Immature natural killer cell (primary cell): ENCODE results near the gene DACT2. TPM values are rescaled to one million over a fixed set of nuclear protein-coding genes. Genes with fewer than 3 reads are reported as not detected.
A peak's percentile ranks its signal among the peaks of the same experiment; 100 is the strongest.

Experiments
- DNase-seq, 3 donors: peaks; one replicate each; pipeline ENCODE4 v3.0.0; 2022; ENCODE audit warnings: mixed read lengths in 1 of 3
- H3K27ac Mint-ChIP-seq, 6 donors: one replicate each; pipeline ENCODE4 v1.8.0; 2020; ENCODE audit warnings: mixed read lengths in 6 of 6, mild to moderate bottlenecking in 5 of 6, inconsistent platforms in 4 of 6, moderate library complexity in 3 of 6
- H3K27me3 Mint-ChIP-seq, 3 donors: one replicate each; pipeline ENCODE4 v1.8.0; 2020 to 2021; ENCODE audit warnings: low read depth in 3 of 3, mild to moderate bottlenecking in 3 of 3, mixed read lengths in 3 of 3, moderate library complexity in 3 of 3, inconsistent platforms in 1 of 3
- H3K36me3 Mint-ChIP-seq, 3 donors: one replicate each; pipeline ENCODE4 v1.8.0; 2020; ENCODE audit warnings: mixed read lengths in 3 of 3, inconsistent platforms in 2 of 3, mild to moderate bottlenecking in 2 of 3
- H3K4me1 Mint-ChIP-seq, 2 donors: one replicate each; pipeline ENCODE4 v1.8.0; 2020; ENCODE audit warnings: inconsistent platforms in 2 of 2, mild to moderate bottlenecking in 2 of 2, mixed read lengths in 2 of 2, moderate library complexity in 1 of 2
- H3K4me3 Mint-ChIP-seq, 5 donors: one replicate each; pipeline ENCODE4 v1.8.0; 2020; ENCODE audit warnings: mild to moderate bottlenecking in 5 of 5, mixed read lengths in 5 of 5, inconsistent platforms in 3 of 5, moderate library complexity in 3 of 5
- H3K9me3 Mint-ChIP-seq, 6 donors: one replicate each; pipeline ENCODE4 v1.8.0; 2020; ENCODE audit warnings: mild to moderate bottlenecking in 6 of 6, mixed read lengths in 6 of 6, inconsistent platforms in 4 of 6, moderate library complexity in 3 of 6
- polyA plus RNA-seq, 3 donors: library from polyadenylated mRNA; unstranded; fragments of 300-500 nt; fragmentation: Illumina TruSeq; gene quantifications; one replicate each; pipeline ENCODE4 v1.2.3, GENCODE V29; 2021

Gene DACT2
- polyA plus RNA-seq, 3 donors from 2014 or later: not detected

DNA sequence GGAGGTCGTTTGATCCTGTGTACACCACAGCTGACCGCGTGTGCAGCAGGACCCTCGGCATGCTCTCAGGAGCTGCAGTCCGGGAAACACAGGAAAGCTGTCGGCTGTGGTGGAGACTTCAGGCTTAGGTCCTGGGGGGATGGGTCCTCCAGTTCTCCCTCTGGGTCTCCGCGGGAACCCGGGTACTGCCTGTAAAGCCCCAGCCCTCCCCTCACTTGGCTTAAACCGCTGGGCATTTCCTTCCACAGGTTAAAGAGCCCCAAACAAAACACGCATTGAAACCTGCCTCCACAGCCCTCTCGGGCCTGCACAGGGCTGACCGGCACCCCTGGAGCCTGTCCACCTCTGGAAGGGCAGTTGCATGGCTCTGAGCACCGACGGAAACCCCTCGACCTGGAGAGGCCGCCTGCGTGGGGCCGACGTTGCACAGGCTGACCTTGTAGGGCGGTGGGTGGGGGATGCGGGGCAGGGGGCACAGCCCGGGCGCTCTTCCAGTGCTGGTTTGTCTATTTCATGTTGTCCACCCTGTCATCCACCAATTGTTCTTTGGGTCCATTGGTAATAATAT is 59.1 kb downstream of the DACT2 start:
- DNase-seq: no peak
- H3K36me3 Mint-ChIP-seq: no peaks in the 10 kb centered on the region
- no peak overlapping the region for H3K4me3 Mint-ChIP-seq
- H3K27me3 Mint-ChIP-seq: peaks cover 1 to 10% (median 3%) of the 10 kb centered on the region in 3 donors
- peaks cover 0 to 4% (median 0%) of the 10 kb centered on the region in 6 donors for H3K9me3 Mint-ChIP-seq
- H3K4me1 Mint-ChIP-seq: no peaks in the 10 kb centered on the region
- H3K27ac Mint-ChIP-seq: no peak overlapping the region

GRCh38 chr6:168258795-168259194 is 60.8 kb downstream of the DACT2 start:
- H3K4me3 Mint-ChIP-seq: no peak overlapping the region
- H3K27ac Mint-ChIP-seq: no peak overlapping the region
- H3K9me3 Mint-ChIP-seq: peaks cover 0 to 5% (median 0%) of the 10 kb centered on the region in 6 donors
- no peaks in the 10 kb centered on the region for H3K36me3 Mint-ChIP-seq
- DNase-seq: no peak
- peaks cover 1 to 10% (median 3%) of the 10 kb centered on the region in 3 donors for H3K27me3 Mint-ChIP-seq
- H3K4me1 Mint-ChIP-seq: no peaks in the 10 kb centered on the region

DNA sequence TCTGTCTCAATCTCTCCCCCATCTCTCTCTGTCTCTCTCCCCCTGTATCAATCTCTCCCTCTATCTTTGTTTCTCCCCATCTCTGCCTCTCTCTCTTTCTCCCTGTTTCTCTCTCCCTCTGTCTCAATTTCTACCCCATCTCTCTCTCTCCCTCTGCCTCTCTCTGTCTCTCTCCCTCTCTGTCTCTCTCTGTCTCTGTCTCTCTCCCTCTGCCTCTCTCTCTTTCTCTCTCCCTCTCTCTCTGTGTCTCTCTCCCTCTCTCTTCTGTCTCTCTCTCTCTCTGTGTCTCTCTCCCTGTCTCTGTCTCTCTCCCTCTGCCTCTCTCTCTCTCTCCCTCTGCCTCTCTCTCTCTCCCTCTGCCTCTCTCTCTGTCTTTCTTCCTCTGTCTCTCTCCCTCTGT is 62.6 kb downstream of the DACT2 start:
- Mint-ChIP-seq H3K4me3 (no peak overlapping the region), H3K27me3 (peaks cover 3 to 10% (median 3%) of the 10 kb centered on the region in 3 donors), H3K9me3 (peaks cover 0 to 5% (median 0%) of the 10 kb centered on the region in 6 donors), H3K4me1 (no peaks in the 10 kb centered on the region), H3K27ac (peak overlapping the region in 1 of 6 donors; percentile 73), H3K36me3 (no peaks in the 10 kb centered on the region)
- DNase-seq: no peak

Other genes starting within 250 kb of the DACT2 start
- not detected for gene FRMD1, start 240.6 kb downstream of the DACT2 start, polyA plus RNA-seq
- not detected for gene SMOC2, start 121.4 kb upstream of the DACT2 start, polyA plus RNA-seq